ENCODE measurements around the gene ITSN2. TPM values are rescaled to one million over a fixed set of nuclear protein-coding genes. Genes with fewer than 3 reads are reported as not detected.

ITSN2 gene
- total RNA-seq, 1 experiment from 2014 or later = 26.5 TPM

DNA sequence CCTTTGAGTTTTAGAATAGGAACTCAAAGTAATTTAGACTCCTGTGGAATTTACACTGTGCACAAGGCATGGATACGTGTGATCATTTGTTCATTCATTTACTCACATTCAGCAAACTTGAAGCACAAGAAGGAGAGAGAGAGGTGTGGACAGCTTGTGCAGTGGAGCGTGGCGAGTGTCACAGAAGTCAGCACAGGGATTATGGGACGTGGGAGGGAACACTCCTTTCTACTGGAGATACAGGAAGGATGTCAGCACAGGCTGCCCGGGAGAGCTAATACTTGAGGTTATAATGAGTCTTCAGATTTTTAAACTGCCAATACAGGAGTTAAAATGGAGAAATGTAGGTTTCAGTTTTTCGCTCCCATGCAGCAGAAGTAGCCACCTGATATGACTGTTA lies 178.5 kb downstream of the ITSN2 start:
- H3K79me2 ChIP-seq (ENCODE audit: insufficient read depth, low read length) = no peaks in the 10 kb centered on the region
- no TSS peak for BruUV-seq (replicated peaks)
- H4K20me1 ChIP-seq (ENCODE audit: insufficient read depth) = no peaks in the 10 kb centered on the region
- intact Hi-C loops (cut with micrococcal nuclease) = no loop called here
- no peak overlapping the region for H2AFZ ChIP-seq (ENCODE audit: low read depth, low read length, poor library complexity, severe bottlenecking)
- POLR2A ChIA-PET = interaction anchor here (0.5 kb wide), 1 partner anchor 94 kb away, joined by 5 read pairs; no protein-coding TSS in a partner anchor
- CTCF ChIA-PET = no interaction called here
- H3K27me3 ChIP-seq (ENCODE audit: insufficient read depth, low read length) = no peaks in the 10 kb centered on the region
- no peaks in the 10 kb centered on the region; a peak in 1 of 4 replicates for H3K4me1 ChIP-seq (ENCODE audit: control insufficient read depth in 1 of 2, insufficient read depth in 2 of 2, low read length in 2 of 2)
- H3K4me3 ChIP-seq (replicated peaks in 1 of 2; ENCODE audit: low read depth in 1 of 2, low read length in 2 of 2) = no peak overlapping the region
- TF ChIP-seq EZH2phosphoT487 (IDR thresholded peaks at IDR 0.05; ENCODE audit: borderline replicate concordance) (no peak), ZFX (IDR thresholded peaks at IDR 0.05) (no peak), POLR2A (IDR thresholded peaks at IDR 0.05; ENCODE audit: borderline replicate concordance, extremely low read depth, insufficient read depth, insufficient read length) (no peak), ZNF274 (IDR thresholded peaks at IDR 0.05; ENCODE audit: low read depth, low read length) (no peak), SIN3A (IDR thresholded peaks at IDR 0.05; ENCODE audit: low read depth) (no peak), ELF1 (IDR thresholded peaks at IDR 0.05; ENCODE audit: borderline replicate concordance, low read depth) (no peak), CBX3 (IDR thresholded peaks at IDR 0.05; ENCODE audit: low read depth) (no peak), EZH2 (IDR thresholded peaks at IDR 0.05) (no peak), FOSL1 (IDR thresholded peaks at IDR 0.05; ENCODE audit: low read depth) (no peak), POLR2AphosphoS5 (IDR thresholded peaks at IDR 0.05; ENCODE audit: low read depth, low read length) (no peak), RAD21 (IDR thresholded peaks at IDR 0.05; ENCODE audit: low read depth) (no peak), CEBPB (IDR thresholded peaks at IDR 0.05; ENCODE audit: low read depth) (no peak), EGR1 (IDR thresholded peaks at IDR 0.05; ENCODE audit: low read depth) (no peak)
- TF ChIP-seq, protein P1, sequence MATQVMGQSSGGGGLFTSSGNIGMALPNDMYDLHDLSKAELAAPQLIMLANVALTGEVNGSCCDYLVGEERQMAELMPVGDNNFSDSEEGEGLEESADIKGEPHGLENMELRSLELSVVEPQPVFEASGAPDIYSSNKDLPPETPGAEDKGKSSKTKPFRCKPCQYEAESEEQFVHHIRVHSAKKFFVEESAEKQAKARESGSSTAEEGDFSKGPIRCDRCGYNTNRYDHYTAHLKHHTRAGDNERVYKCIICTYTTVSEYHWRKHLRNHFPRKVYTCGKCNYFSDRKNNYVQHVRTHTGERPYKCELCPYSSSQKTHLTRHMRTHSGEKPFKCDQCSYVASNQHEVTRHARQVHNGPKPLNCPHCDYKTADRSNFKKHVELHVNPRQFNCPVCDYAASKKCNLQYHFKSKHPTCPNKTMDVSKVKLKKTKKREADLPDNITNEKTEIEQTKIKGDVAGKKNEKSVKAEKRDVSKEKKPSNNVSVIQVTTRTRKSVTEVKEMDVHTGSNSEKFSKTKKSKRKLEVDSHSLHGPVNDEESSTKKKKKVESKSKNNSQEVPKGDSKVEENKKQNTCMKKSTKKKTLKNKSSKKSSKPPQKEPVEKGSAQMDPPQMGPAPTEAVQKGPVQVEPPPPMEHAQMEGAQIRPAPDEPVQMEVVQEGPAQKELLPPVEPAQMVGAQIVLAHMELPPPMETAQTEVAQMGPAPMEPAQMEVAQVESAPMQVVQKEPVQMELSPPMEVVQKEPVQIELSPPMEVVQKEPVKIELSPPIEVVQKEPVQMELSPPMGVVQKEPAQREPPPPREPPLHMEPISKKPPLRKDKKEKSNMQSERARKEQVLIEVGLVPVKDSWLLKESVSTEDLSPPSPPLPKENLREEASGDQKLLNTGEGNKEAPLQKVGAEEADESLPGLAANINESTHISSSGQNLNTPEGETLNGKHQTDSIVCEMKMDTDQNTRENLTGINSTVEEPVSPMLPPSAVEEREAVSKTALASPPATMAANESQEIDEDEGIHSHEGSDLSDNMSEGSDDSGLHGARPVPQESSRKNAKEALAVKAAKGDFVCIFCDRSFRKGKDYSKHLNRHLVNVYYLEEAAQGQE (IDR thresholded peaks at IDR 0.05; ENCODE audit: low read depth) = no peak
- TF ChIP-seq, protein P2, sequence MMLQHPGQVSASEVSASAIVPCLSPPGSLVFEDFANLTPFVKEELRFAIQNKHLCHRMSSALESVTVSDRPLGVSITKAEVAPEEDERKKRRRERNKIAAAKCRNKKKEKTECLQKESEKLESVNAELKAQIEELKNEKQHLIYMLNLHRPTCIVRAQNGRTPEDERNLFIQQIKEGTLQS (IDR thresholded peaks at IDR 0.05) = no peak
- TF ChIP-seq, protein P3, sequence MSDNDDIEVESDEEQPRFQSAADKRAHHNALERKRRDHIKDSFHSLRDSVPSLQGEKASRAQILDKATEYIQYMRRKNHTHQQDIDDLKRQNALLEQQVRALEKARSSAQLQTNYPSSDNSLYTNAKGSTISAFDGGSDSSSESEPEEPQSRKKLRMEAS (IDR thresholded peaks at IDR 0.05) = no peak
- no peaks in the 10 kb centered on the region for H3K36me3 ChIP-seq (ENCODE audit: control insufficient read depth in 1 of 2, insufficient read depth in 2 of 2, low read length in 2 of 2)
- no peak overlapping the region for H3K27ac ChIP-seq (ENCODE audit: low read depth, low read length)
- no peak for DNase-seq (ENCODE audit: low read depth, low spot score)
- RAD21 ChIA-PET (ENCODE audit: low non-redundant PET in 1 of 2, low total read pairs in 2 of 2, uncharacterized antibody in 2 of 2, unreplicated experiment in 2 of 2) = no interaction called here
- no peak overlapping the region for H3K9ac ChIP-seq (ENCODE audit: low read length)
- no peak for ATAC-seq
- no peak overlapping the region for H3K4me2 ChIP-seq (ENCODE audit: low read length)
- no peaks in the 10 kb centered on the region for H3K9me3 ChIP-seq (ENCODE audit: control insufficient read depth in 1 of 2, insufficient read depth in 1 of 2, low read depth in 1 of 2, low read length in 2 of 2)
- no peaks in the 10 kb centered on the region for H3K9me2 ChIP-seq (ENCODE audit: insufficient read depth)

Data from HCT116 (cell line).